Measurements from ENCODE around the gene EIPR1. TPM values are rescaled to one million over a fixed set of nuclear protein-coding genes. Genes with fewer than 3 reads are reported as not detected.
A peak's percentile ranks its signal among the peaks of the same experiment; 100 is the strongest.

EIPR1 gene
- polyA plus RNA-seq, 2 of the 4 experiments (the other 2 are of a cell fraction) = 55.0 to 65.0 TPM

DNA sequence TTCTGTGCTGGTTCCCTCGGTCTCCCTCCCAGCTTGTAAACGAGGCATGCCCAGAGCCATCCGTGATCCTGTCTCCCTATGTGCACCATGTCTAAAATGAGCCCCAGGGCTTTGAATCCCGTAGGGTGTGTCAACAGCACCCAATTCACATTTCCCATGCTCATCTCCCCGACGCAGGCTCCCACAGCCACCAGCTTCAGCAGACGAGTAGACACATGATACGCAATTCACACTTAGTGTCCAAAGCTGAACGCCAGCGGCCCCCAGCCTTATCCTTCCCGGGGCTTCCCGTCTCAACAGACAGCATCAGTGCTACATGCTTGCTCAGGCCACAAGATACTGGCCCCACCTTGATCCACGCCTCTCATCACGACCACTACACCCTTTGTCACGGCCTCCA lies 88.1 kb downstream of the EIPR1 start:
- DNase-seq (ENCODE audit: low read depth in 1 of 2, low spot score in 1 of 2) (no peak), FAIRE-seq (no peak), ATAC-seq (no peak)
- CTCF ChIA-PET = interaction anchor here (1.2 kb wide), 1 partner anchor 445 kb away, joined by 4 read pairs; no protein-coding TSS in a partner anchor
- peaks cover 6% of the 10 kb centered on the region for H3K4me1 ChIP-seq
- no peak overlapping the region for H3K4me3 ChIP-seq
- no peak overlapping the region for H3K27ac ChIP-seq
- TF ChIP-seq TP53 (CRISPR knock-in tag; IDR thresholded peaks at IDR 0.05) = no peak
- TF ChIP-seq, protein P1, sequence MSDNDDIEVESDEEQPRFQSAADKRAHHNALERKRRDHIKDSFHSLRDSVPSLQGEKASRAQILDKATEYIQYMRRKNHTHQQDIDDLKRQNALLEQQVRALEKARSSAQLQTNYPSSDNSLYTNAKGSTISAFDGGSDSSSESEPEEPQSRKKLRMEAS (IDR thresholded peaks at IDR 0.05) = no peak
- no peak for TF ChIP-seq JUN (IDR thresholded peaks at IDR 0.05)
- TF ChIP-seq, protein P2, sequence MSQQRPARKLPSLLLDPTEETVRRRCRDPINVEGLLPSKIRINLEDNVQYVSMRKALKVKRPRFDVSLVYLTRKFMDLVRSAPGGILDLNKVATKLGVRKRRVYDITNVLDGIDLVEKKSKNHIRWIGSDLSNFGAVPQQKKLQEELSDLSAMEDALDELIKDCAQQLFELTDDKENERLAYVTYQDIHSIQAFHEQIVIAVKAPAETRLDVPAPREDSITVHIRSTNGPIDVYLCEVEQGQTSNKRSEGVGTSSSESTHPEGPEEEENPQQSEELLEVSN (IDR thresholded peaks at IDR 0.05; ENCODE audit: borderline replicate concordance, low read depth) = no peak
- no peak for TF ChIP-seq KDM1A (IDR thresholded peaks at IDR 0.05; ENCODE audit: low read depth)
- TF ChIP-seq BHLHE40 (IDR thresholded peaks at IDR 0.05; ENCODE audit: low read depth, low read length) = no peak
- TF ChIP-seq RCOR1 (IDR thresholded peaks at IDR 0.05; ENCODE audit: low read depth, low read length) = no peak
- TF ChIP-seq EHMT2 (IDR thresholded peaks at IDR 0.05; ENCODE audit: low read depth) = no peak
- no peak for TF ChIP-seq PHF8 (IDR thresholded peaks at IDR 0.05; ENCODE audit: borderline replicate concordance, low read depth)
- TF ChIP-seq FOSL2 (IDR thresholded peaks at IDR 0.05) = no peak
- no peak for TF ChIP-seq FOSL2 (CRISPR knock-in tag; IDR thresholded peaks at IDR 0.05)
- no peak for TF ChIP-seq RAD21 (conservative IDR thresholded peaks at IDR 0.05 in 1 of 2, IDR thresholded peaks at IDR 0.05 in 1 of 2)
- no peak for TF ChIP-seq EP300 (IDR thresholded peaks at IDR 0.05)
- no peak for TF ChIP-seq GATA3 (IDR thresholded peaks at IDR 0.05; ENCODE audit: borderline replicate concordance)
- no peak for TF ChIP-seq HOXB5 (CRISPR knock-in tag; IDR thresholded peaks at IDR 0.05)
- no peak for TF ChIP-seq FOSB (CRISPR knock-in tag; IDR thresholded peaks at IDR 0.05)
- no peak for TF ChIP-seq TFCP2L1 (CRISPR knock-in tag; IDR thresholded peaks at IDR 0.05)
- TF ChIP-seq RARB (CRISPR knock-in tag; IDR thresholded peaks at IDR 0.05) = no peak
- no peak for TF ChIP-seq JUNB (IDR thresholded peaks at IDR 0.05)
- TF ChIP-seq POLR2AphosphoS2 (conservative IDR thresholded peaks at IDR 0.05; ENCODE audit: low read length) = no peak
- TF ChIP-seq HEYL (CRISPR knock-in tag; IDR thresholded peaks at IDR 0.05) = no peak
- H3K4me2 ChIP-seq = no peak overlapping the region
- WGBS (ENCODE audit: missing lambda C conversion rate) = 94% methylated on average over 15 of the region's 15 CpGs
- H3K9me3 ChIP-seq = no peaks in the 10 kb centered on the region
- POLR2A ChIA-PET = no interaction called here

DNA sequence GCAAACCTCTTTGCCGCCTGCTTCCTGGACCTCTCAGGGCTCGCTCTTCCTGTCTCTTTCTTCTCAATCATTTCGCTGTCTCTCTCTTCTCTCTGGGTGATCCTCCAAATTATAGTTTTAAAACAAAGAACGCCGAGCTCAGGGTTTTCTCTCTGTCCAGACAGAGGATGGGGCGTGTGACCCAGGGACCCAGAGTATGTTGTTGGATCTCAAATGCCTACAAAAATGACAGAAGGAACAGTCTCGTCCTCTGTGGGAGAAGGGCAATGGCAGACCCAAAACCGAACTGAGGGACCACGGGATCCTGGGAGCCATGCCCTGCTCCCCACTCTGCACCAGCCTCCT lies 88.5 kb downstream of the EIPR1 start:
- TF ChIP-seq MAFK (IDR thresholded peaks at IDR 0.05; ENCODE audit: partially characterized antibody) (peak; percentile 44), ZFP36 (IDR thresholded peaks at IDR 0.05; ENCODE audit: borderline replicate concordance, partially characterized antibody) (no peak), PHF8 (IDR thresholded peaks at IDR 0.05; ENCODE audit: borderline replicate concordance, low read depth) (no peak)
- no peak overlapping the region for H3K27ac ChIP-seq
- 95% methylated on average over 9 of the region's 9 CpGs for WGBS (ENCODE audit: missing lambda C conversion rate)
- H3K4me1 ChIP-seq = peaks cover 2% of the 10 kb centered on the region
- no peaks in the 10 kb centered on the region for H3K9me3 ChIP-seq
- no peak for FAIRE-seq
- POLR2A ChIA-PET = no interaction called here
- H3K4me3 ChIP-seq = no peak overlapping the region
- no peak overlapping the region for H3K4me2 ChIP-seq
- ATAC-seq = no peak
- no peak for DNase-seq (ENCODE audit: low read depth in 1 of 2, low spot score in 1 of 2)
- CTCF ChIA-PET = interaction anchor here (1.2 to 1.5 kb wide), 2 partner anchors 14 to 445 kb away, joined by 4 read pairs; no protein-coding TSS in a partner anchor

DNA sequence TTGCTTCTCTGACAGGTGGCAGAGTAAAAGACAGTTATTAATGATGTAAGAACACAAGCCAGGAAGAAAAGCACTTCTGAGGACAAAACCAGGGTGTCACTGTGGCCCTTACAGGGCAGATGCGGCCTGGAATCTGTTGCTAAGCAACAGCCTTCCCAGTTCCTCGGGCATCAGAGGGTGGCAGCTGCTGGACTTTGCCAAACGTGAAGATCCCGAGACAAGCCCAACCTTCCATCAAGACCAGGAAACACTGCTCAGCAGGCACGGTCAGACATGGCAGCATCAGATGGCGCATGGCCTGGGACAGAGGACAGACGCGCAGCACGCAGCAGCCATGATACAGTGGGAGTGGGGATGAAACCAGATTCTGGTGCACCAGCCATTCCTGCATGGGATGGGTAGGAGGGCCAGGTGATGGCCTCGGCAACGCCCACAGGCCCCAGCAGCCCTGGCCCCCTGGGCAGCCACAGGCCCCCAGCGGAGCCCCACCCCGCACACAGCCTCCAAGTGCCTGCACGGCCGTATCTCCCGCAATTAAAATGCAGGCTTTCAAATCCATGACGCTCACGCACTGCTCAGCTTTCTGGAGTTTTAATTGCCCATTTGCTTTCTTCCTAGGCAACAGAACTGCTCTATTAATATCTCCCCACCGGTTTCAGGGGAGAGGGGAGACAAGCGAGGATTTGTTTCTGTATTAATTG lies 89.0 kb downstream of the EIPR1 start:
- ATAC-seq = no peak
- no peak for FAIRE-seq
- Histone ChIP-seq H3K9me3 (no peaks in the 10 kb centered on the region), H3K27ac (no peak overlapping the region), H3K4me1 (no peaks in the 10 kb centered on the region), H3K4me2 (no peak overlapping the region), H3K4me3 (no peak overlapping the region)
- no peak for DNase-seq (ENCODE audit: low read depth in 1 of 2, low spot score in 1 of 2)
- 94% methylated on average over 20 of the region's 20 CpGs for WGBS (ENCODE audit: missing lambda C conversion rate)
- TF ChIP-seq ZC3H11A (IDR thresholded peaks at IDR 0.05) (no peak), ESRRA (IDR thresholded peaks at IDR 0.05; ENCODE audit: borderline replicate concordance, low read length) (no peak), FOXS1 (CRISPR knock-in tag; IDR thresholded peaks at IDR 0.05) (no peak), KDM1A (IDR thresholded peaks at IDR 0.05; ENCODE audit: low read depth) (no peak), FOSL2 (IDR thresholded peaks at IDR 0.05) (no peak), FOSL2 (CRISPR knock-in tag; IDR thresholded peaks at IDR 0.05) (no peak), ZNF302 (CRISPR knock-in tag; IDR thresholded peaks at IDR 0.05) (no peak), HOXA7 (CRISPR knock-in tag; IDR thresholded peaks at IDR 0.05) (no peak)
- ChIA-PET POLR2A (no interaction called here), CTCF (interaction anchor here (1.2 to 1.5 kb wide), 2 partner anchors 15 to 444 kb away, joined by 4 read pairs; no protein-coding TSS in a partner anchor)
